ENCODE results near the gene FECH. TPM values are rescaled to one million over a fixed set of nuclear protein-coding genes. Genes with fewer than 3 reads are reported as not detected.
A peak's percentile ranks its signal among the peaks of the same experiment; 100 is the strongest.

The FECH gene
- total and polyA plus RNA-seq, 10 of the 15 experiments (the other 5 are each of a cell fraction or from before 2014, with no cell fraction given), result 9.9 to 50.0 (median 30.1) TPM

DNA sequence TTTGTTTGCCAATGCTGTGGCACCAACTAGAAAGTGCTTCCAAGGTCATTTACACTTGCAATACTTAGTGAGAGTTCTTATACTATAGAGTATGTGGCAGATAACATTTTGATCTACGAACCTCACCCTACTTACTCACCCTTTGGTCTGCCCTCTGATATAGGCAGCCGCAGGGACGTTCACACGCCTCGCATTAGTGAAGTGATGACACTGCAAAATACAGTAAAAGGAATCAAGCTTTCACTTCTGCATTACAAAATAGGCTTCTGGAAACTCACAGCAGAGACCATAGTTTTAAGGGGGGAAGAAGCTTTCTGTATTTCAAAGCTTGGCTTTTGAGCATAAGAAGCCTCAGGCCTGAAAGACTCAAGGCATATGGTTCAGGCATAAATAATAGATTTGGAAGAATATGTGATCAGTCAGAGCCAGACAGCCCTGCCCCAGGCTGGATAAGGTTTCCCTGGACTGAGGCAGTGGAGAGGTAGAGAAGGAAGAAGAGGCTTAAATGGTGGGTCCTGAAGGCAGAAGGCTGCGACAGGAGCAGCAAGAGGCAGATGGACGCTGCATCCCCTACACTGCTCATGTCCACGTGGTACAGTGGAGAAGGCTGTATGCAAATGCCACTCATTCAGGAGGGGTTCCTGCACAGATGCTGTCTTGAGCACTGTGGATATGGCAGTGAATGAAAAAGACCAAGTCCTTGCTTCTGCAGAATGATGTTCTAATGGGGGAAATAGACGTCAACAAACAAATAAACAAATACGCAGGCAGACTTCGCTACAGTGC is 63.1 kb downstream of the FECH start:
- in situ Hi-C loops (cut with MboI), result no loop called here
- DNase-seq (ENCODE audit: low read depth, low spot score) (no peak), FAIRE-seq (no peak), ATAC-seq (no peak)
- WGBS (ENCODE audit: insufficient coverage, insufficient replicate concordance, low lambda C conversion rate, missing lambda C conversion rate), result 38% methylated on average over 11 of the region's 11 CpGs
- no TSS peak for BruUV-seq (replicated peaks)
- Histone ChIP-seq H2AFZ (ENCODE audit: control insufficient read depth, low read depth, low read length) (no peak overlapping the region), H3K4me2 (ENCODE audit: control insufficient read depth, insufficient read depth) (peak overlapping the region; percentile 18; the same call in 1 of the 2 replicates), H3K79me2 (ENCODE audit: control insufficient read depth, insufficient read depth, low read length) (no peaks in the 10 kb centered on the region), H3K9ac (ENCODE audit: control insufficient read depth, insufficient read depth, low read length) (no peak overlapping the region), H3K27ac (ENCODE audit: control insufficient read depth, insufficient read depth) (no peak overlapping the region), H3K27me3 (replicated peaks in 1 of 2; ENCODE audit: control insufficient read depth in 2 of 2, insufficient read depth in 2 of 2, low read length in 1 of 2) (peaks cover 0 to 3% of the 10 kb centered on the region in 2 experiments; a peak in 1 of 4 replicates), H3K4me1 (ENCODE audit: control insufficient read depth, insufficient read depth, low read length) (no peaks in the 10 kb centered on the region), H3K36me3 (ENCODE audit: control insufficient read depth in 2 of 2, insufficient read depth in 2 of 2, low read length in 1 of 2) (no peaks in the 10 kb centered on the region), H3K9me3 (replicated peaks; ENCODE audit: control insufficient read depth, insufficient read depth, low read length) (no peaks in the 10 kb centered on the region), H4K20me1 (ENCODE audit: control insufficient read depth, insufficient read depth) (no peaks in the 10 kb centered on the region), H3K4me3 (no peak overlapping the region)
- ChIA-PET RAD21 (ENCODE audit: unreplicated experiment) (no interaction called here), SMC1A (ENCODE audit: uncharacterized antibody, unreplicated experiment) (no interaction called here), POLR2A (no interaction called here), CTCF (no interaction called here)
- intact Hi-C loops (cut with micrococcal nuclease; ENCODE audit: unreplicated experiment), result no loop called here
- no peak for TF ChIP-seq CEBPB (IDR thresholded peaks at IDR 0.05; ENCODE audit: borderline replicate concordance in 1 of 2, low read depth in 2 of 2, low read length in 2 of 2)
- TF ChIP-seq SUZ12 (IDR thresholded peaks at IDR 0.05; ENCODE audit: unreplicated experiment), result no peak
- no peak for TF ChIP-seq IKZF1 (conservative IDR thresholded peaks at IDR 0.05)
- TF ChIP-seq HDAC2 (IDR thresholded peaks at IDR 0.05), result no peak
- no peak for TF ChIP-seq DPF2 (IDR thresholded peaks at IDR 0.05)
- TF ChIP-seq ZBTB11 (CRISPR knock-in tag; IDR thresholded peaks at IDR 0.05), result no peak
- TF ChIP-seq TARDBP (IDR thresholded peaks at IDR 0.05; ENCODE audit: borderline replicate concordance), result no peak
- no peak for TF ChIP-seq CBX5 (IDR thresholded peaks at IDR 0.05; ENCODE audit: low read depth)
- TF ChIP-seq ZNF274 (IDR thresholded peaks at IDR 0.05; ENCODE audit: insufficient read depth, insufficient read length), result no peak
- TF ChIP-seq MYB (IDR thresholded peaks at IDR 0.05; ENCODE audit: borderline replicate concordance, low read depth, low read length), result no peak
- no peak for TF ChIP-seq ZNF207 (IDR thresholded peaks at IDR 0.05; ENCODE audit: borderline replicate concordance)
- TF ChIP-seq RAD51 (IDR thresholded peaks at IDR 0.05), result no peak
- no peak for TF ChIP-seq YY1 (IDR thresholded peaks at IDR 0.05; ENCODE audit: low read depth, low read length)
- TF ChIP-seq BCL3 (IDR thresholded peaks at IDR 0.05; ENCODE audit: borderline replicate concordance, insufficient read depth, low read depth, low read length, poor library complexity, severe bottlenecking), result no peak
- TF ChIP-seq, protein P1, sequence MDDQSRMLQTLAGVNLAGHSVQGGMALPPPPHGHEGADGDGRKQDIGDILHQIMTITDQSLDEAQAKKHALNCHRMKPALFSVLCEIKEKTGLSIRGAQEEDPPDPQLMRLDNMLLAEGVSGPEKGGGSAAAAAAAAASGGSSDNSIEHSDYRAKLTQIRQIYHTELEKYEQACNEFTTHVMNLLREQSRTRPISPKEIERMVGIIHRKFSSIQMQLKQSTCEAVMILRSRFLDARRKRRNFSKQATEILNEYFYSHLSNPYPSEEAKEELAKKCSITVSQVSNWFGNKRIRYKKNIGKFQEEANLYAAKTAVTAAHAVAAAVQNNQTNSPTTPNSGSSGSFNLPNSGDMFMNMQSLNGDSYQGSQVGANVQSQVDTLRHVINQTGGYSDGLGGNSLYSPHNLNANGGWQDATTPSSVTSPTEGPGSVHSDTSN (IDR thresholded peaks at IDR 0.05; ENCODE audit: insufficient replicate concordance, low read depth, low read length), result no peak

Data from GM12878 (cell line).